ENCODE data around the gene HYKK.

- TF ChIP-seq CTCF (IDR thresholded peaks at IDR 0.05; ENCODE audit: low read depth, low read length, poor library complexity, severe bottlenecking): no peak
- no peak for TF ChIP-seq EZH2phosphoT487 (IDR thresholded peaks at IDR 0.05; ENCODE audit: borderline replicate concordance, low read length)
Measured at GRCh38 chr15:78565951-78566774, 58.8 kb downstream of the HYKK start.
